Activated naive CD4-positive, alpha-beta T cell treated with Interleukin-2 at 50 U/mL for 16 hours (primary cell): ENCODE measurements around the gene NLGN4Y.

Experiments
- DNase-seq: peaks from one replicate; pipeline ENCODE4 v3.0.0-alpha.2; 2020

The NLGN4Y gene

DNA sequence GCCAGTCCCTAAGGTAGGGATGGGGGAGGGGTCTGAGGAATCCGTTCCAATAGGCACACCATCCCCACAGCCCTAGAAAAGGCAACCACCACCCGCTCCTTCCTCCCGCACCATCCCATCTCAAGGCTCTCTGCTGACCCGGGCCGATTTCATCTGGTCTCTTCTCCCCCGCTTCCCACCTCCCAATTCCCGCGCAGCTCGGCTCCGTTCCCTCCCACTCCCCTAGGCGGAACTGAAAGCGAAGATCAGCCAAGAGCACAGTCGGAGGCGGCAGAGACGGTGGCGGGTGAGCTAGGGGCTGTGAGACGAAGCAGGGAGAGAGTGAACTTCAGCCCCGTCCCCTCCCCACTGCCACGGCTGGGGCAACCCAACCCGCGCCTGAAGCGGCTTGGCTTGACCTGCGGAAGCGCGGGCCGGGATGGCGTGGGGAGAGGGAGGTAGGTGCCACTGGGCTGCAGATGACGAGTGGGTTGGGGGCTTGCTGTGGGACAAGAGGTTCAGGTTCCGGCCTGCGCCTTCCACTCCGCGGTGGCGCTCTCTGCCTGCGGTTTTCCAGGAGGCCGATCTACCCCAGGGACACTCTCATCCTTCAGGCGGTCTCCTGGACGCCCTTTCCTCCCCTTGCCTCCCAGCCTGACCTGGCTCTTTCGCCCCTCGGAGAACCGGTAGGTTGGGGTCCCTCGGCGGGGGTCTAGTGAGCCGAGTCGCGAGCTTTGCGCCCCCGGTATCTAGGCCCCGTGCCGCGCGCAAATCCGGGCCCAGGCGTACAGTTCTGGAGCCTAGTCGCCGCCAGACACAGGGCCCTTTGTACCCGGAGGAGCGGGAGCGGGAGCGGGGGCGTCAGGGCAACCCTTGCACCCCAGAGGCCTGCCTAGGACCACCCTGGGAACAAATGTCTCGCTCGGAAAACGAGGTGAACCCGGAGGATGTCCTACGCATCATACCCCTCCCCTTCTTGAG lies at the start of gene NLGN4Y:
NLGN4Y (plus strand) TSS at position 258 of the 960 bp plus-strand sequence. CDS start 97,591 bp downstream, outside the sequence.
- DNase-seq = peak; percentile 33

DNA sequence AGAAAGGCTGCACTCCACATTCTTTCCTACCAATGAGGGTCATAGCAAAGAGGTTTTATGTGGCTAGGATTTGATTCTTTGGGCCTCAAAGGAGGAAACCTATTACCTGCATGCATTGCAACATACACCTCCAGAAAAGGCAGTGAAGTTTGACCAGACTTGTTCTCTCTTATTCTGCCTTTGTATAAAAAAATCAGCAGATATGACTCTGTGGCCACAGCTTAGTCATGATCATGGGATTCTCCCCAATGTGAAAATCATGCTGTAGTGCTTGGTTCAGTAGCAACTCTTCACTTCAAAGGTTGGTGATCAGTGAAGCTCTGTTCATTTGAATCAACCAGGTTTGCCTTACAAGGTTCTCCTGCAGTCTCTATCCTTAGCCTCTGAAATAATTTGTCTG lies 38.4 kb upstream of the NLGN4Y start:
- DNase-seq = no peak

DNA sequence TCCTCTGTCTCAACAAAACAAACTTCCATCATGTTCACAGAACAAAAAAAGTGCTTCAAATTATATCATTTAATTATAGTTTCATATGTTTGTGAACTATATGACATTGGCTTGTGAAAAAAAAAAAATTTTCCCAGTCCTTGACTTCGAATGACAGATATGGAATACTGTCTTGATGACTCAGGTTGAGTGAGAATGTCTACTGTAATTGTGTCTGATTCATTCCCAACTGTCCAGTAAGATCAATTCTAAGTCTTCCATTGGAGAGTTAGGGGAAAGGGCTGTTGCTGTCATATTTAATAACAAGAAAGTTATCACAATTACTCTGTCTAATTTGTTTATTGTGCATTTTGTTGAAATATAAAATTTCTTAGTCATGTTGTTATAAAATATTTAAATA lies 34.1 kb upstream of the NLGN4Y start:
- no peak for DNase-seq

DNA sequence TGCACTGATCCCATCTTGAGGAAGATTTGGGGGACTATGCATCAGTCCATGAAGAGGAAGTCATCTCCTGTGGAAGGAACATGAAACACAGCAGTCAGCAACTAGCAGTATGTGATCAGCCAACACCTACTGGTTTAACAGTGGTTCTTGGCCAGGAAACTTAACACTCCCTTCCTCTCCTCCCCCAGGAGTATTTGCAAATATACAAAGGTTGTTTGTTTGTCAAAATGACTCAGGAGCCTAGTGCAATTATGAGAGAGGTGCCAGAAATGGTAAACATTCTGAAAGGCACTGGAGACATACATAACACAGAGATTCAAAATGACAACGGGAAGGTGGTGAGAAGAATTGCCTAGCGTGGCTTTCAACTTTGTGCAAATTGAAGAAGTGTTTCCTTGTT lies 26.3 kb upstream of the NLGN4Y start:
- no peak for DNase-seq

DNA sequence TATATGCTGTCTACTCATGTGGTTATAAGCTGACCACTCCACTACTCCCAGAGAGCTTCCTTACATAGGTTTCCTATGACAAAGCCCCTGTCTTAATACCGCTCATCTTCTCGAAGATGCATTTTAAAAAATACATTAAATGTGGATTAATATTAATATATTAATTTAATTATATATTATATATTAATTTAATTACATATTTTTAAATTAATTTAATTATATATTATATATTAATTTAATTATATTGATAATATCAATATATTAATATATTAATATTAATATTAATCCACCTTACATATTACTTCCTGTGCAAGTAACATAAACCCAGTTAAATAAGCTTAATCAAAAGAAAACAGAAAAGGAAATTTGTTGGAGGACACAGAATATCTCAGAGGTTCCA lies 19.7 kb upstream of the NLGN4Y start:
- no peak for DNase-seq

DNA sequence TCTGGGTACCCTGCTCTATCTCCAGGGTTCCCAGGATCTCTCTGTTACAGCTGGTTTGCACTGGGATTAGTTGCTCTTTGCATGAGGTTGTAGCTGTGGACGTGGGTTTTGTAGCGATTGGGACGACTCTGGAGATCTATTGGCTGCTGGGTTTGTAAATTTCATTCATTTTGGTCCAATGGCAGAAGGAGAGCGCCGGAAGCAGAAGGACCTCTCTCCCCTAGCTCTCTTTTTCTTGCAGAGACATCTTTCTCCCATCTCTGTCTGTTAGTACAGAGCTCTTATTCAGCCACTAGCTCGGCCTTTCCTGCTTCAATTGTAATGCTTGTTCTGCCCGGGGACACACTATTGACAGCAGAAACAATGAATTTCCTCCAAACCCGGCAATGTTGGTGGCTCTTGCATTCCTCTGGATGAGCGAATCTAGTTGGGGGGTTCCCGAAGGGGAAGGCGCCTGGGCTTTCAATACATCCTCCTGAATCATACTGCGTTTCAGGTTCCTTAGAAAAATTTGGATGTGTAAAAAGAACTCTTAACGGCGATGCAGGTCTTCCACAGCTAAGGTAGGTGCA lies 1.9 kb upstream of the NLGN4Y start:
- no peak for DNase-seq

DNA sequence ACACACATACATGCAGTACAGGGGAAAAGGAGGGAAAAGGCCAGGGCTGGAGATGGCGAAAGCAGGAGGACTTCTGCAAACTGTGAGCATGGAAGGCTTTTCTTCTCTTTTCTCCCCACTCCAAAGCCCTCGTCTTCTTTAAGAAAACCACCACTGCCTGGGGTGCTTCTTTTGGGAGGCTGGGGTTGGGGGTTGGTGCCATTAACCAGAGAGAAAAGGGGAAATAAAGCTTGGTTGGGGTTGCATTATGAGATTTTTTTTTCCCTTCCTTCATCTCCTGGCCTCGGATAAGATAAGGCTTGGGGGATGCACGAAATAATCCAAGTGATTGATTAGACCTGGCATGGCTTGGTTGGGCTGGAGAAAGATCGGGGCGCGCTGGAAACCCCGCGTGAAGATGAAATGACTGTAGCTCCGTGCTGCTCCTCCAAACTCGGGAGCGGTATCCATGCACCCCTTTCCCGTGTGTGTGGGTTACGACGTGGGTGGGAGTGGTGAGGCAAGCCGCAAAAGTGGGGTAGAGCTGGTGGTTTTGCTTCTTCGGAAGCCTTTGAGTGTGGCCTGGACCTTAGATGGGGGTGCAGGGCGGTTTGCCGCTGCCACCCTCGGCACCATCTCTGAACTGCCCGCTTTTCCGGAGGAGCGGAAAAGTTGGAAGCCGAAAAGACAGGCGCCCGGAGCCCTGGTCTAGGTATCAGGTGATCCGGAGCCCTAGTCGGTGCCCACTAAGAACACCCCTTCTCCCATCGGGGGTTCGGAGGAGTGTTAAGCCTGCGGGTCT lies 648 bp upstream of the NLGN4Y start:
- peak; percentile 21 for DNase-seq

DNA sequence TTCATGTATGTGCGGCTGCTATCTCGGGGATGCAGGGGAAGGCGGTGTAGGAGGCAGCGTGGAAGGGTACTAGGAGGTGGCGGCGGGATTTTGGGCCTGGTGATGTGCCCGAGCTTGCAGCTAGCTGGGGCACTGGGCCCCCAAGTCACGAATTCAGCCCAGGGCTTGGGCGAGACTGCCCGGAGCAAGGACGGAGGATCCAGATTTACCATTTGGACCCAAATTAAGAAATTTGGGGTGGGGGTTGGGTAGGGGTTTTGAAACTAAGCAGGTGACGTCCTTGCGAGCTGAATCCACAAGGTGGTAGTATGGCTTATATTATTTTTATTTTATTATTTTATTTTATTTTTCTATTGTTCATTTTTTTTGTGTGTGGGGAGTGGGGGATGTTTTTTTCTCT lies 986 bp downstream of the NLGN4Y start:
- peak; percentile 4 for DNase-seq

DNA sequence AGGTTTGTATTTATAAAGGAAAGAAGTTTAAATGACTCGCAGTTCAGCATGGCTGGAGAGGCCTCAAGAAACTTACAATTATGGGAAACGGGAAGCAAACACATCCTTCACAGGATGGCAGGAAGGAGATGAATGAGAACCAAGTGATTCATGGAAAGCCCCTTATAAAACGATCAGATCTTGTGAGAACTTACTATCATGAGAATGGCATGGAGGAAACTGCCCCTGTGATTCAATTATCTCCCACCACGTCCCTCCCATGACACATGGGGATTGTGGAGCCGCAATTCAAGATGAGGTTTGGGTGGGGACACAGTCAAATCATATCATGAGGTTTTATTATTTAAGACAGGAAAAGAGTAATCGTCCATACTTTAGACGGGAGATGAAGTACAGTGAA lies 4.0 kb downstream of the NLGN4Y start:
- DNase-seq = no peak

DNA sequence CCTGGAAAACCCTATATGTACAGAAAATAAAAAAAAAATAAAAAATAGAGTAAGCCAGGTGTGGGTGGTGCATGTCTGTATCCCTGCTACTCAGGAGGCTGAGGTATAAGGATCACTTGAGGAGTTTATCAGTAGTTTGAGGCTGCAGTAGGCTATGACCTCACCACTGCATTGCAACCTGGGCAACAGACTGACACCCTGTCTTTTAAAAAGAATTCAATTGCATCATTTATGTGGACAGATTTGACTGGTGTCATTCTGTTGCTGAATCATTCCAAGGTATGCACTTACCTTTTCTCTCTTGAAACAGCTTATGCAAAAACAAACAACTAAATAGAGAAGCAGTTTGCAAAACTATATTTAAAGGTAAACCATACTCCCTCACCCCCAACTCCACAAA lies 12.4 kb downstream of the NLGN4Y start:
- no peak for DNase-seq

DNA sequence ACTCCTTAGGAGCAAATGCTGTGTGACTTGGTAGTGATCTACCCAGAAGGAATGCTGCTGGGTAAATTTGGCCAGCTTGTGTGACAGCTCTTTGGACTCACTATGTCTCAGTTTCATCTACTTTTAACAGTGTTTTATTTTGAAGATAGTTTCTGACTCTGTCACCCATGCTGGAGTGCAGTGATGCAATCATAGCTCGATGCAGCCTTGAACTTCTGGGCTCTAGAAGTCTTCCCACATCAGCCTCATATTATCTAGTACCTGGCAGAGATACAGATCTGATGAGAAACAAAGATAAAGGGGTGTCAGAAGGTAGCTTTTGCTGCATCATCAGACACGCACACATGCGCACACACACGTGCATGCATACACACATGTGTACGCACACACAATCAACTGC lies 19.2 kb downstream of the NLGN4Y start:
- no peak for DNase-seq

DNA sequence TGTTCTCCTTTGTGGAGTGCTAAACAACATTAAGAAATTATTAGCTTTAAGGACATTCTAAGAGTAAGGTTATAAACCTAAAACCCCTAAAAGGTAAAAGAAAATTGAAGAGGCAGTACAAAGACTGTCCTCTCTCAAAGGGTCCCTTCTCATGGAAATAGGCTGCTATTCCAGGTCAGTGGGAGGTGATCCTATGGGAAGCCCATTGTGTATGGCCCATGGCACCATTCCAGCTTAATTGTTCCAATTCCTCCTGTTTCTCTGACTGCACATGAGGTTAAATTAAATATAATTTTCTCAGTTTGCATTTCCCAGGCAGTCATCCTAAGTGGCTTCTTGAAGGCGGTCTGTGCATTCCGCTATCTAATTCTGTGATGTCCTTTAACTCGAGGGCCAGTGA lies 57.0 kb downstream of the NLGN4Y start:
- no peak for DNase-seq

DNA sequence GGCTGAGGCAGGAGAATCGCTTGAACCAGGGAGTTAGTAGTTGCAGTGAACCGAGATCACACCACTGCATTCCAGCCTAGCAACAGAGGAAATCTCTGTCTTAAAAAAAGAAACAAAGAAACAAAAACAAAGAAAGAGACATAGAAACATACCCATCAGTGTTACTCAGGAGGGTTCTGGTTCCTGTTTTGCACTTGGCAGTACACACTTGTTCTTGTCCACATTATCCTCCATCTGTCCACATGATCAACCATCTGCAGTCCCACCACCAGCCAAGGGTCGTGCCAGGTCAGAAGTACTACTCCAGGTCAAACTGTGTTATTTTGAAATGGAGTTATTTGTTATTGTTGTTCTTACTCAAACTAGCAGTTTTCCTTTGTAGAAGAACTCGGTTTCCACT lies 62.4 kb downstream of the NLGN4Y start:
- DNase-seq = no peak

DNA sequence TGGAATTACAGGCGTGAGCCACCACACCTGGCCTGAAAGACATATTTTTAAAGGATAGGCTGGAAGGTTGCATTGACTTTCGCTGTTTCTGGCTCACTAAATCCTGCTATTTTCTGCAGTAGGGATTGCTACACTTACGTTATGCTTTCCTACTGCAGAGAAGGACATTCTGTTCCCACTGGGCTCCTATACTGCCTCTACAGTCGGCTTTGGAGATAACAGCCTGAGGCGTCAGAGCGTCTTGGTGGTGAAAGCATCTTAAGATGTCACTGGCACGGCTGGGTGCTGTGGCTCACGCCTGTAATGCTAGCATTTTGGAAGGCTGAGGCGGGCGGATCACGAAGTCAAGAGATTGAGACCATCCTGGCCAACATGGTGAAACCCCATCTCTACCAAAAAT lies 77.0 kb downstream of the NLGN4Y start:
- DNase-seq = no peak

DNA sequence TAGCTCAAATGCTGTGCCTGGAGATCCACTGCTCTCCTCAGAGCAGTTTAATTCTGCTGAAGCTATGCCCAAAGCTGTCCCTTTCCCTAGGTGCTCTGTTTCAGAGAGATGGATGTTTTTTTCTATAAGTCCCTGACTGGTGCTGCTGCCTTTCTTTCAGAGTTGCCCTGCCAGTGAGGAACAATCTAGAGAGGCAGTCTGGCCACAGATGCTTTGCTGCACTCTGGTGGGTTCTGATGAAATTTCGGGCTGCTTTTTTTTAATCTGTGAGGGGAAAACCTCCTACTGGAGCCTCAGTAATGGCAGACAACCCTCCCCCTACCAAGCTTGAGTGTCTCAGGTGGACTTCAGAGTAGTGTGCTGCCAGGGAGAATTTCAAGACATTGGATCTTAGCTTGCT lies 93.3 kb downstream of the NLGN4Y start:
- no peak for DNase-seq

DNA sequence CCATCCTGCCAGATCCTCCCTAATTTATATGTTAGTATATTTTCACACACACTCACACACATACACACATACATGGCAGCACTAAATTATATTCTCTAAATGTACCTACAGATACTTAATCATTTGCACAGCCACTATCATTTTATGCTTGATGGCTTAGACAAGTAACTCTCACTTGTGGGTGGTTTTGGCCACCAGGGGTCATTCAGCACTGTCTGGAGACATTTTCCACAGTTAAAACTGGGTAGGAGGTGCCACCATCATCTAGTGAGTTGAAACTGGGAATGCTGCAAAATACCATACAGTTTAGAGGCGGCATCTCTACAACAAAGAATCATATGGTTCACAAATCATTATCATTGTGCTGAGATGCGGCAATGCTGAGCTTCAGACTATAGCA lies 94.2 kb downstream of the NLGN4Y start:
- DNase-seq = no peak

DNA sequence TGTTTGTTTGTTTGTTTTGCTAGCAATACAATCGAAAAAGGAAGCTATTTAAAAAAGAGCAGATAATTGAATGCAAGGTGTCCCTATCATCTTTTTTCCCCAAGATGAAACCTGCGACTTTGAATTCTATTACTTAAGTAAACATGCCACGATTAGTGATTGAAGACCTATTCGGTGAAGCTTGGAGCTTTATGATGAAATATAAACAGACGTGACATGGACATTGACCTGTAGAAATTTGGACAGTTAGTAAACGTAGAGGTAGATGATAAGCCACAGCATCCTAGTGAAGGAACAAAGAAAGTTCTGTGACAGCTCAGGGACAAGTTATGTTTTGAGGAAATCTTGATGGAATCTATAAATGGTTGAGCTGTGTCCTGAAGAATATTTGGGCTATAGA lies 103.9 kb downstream of the NLGN4Y start:
- no peak for DNase-seq

DNA sequence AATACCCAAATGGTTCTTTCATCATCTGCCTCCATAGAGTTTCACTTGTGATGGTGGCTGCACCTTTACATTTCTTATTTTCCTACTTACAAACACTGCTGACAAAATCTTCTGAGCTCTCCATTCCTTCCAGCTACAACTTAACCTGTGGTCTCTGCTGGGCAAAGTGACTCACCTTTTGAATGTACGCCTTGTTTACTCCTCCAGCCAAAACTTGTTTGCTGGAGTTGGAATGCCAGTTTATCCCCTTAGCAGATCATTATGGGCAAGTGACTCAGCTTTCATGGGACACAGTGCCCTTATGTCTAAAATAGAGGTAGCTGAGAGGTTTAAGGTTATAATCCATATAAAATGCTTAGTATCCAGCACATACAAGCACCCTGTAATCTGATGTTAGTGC lies 107.3 kb downstream of the NLGN4Y start:
- DNase-seq = no peak

DNA sequence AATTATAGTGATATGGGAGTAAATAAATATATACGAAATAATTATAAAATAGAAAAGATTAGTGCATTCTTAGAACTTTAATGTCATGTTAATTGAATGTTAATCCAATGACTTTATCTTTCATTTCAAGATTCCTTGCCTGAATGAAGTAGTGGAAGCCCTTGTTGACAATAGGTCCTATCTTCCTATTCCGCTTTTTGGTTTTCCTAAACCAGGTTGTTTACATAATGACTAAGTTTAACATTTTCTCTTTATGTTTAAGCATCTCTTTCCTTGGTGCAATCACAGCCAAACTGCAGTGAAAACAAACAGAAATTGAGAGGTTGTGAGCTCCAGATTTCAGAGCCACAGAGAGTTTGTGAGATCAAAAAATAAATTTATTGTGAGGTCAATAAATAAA lies 109.4 kb downstream of the NLGN4Y start:
- DNase-seq = no peak

DNA sequence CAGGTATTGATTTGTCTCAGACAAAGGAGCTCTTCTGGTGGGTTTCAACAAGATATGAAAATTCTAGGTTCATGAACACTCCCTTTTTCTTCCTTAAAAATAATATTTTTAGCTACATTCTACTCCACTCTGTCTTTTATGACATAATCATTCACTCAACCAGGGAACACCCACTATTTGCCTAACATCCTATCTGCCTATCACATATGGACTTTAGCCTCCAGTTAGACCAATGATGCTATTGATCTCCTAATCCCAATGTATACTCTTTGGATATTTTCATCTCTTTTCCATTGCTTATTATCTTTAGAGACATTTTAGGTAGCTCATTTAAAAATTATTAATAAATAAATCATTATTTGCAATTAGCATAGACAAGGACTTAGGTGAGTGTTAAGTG lies 110.6 kb downstream of the NLGN4Y start:
- no peak for DNase-seq

DNA sequence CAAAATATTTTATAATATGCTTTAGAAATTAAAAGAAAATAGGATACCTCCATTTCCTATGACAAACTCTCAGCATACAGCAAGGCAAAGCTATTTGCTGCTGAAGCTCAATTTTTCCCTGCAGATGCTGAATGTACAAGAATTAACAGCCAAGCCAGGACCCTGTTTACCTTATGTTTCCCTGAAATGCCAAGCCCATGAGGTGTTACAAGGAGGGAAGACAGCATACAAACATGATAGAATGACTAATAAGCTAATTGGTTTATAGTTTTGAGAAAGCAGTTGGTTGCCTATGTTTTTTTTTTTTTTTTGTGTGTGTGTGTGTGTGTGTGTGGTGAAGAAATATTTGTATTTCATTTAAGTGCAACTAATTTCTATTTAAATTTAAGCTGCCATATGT lies 113.2 kb downstream of the NLGN4Y start:
- DNase-seq = no peak

DNA sequence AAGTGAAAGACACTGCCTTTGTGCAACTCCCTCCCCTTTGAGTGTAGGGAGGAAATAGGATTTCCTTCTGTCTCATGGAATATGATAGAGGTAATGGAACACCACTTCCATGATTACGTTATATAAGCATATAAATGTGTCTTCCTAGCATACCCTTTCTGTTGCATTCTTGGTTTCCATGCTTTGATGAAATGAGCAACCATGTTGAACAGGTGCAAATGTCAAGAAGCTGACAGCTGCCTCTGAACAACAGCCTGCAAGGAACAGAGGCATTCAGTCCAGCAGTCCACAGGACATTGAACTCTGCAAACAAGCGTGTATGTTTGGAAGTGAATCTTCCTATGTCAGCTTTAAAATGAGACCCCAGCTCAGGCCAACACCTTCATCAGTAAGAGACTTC lies 117.5 kb downstream of the NLGN4Y start:
- no peak for DNase-seq

DNA sequence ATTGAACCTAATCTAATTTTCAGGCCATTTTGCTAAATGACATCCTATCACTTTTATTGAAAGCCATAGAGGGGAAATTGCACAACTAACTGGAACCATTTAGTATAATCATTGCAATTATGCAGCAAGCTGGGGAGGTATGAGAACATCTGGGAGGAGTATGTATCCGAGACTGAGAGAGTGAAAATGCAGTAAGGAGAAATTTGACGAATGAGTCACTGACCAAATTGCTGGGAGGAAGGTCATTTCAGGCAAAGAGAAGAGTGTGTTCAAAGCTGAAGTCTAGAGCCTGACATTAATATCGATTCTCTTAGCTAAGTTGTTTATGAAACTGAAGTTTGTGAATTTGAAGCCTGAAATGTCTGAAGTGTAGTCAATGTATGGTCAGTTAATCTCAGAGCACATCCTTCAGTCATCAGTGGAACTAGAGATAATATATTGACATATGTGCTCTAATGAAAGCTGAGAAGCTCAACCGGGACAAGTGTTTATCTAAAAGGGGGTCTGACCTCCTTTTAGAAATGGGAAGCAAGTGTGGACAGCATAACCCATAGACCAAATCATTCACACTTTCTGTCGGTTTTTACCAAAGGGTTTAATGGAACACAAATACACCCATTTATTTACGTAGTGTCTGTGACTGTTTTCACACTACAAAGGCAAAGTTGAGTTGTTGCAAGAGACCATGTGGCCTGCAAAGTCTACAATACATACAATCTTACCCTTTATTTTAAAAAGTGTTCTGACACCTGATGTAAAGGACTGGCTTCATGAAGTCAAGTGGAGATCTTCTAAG lies 120.0 kb downstream of the NLGN4Y start:
- DNase-seq = no peak
